Measurements from ENCODE around the gene TUBA3D.
"Not testable (repeated sequence)": the region's sequence is repeated elsewhere in the genome, so short reads cannot be mapped to it uniquely, and the experiment has no call there.

The TUBA3D gene

GRCh38 chr2:131478074-131478849 lies 2.3 kb downstream of the TUBA3D start:
- H3K27ac Mint-ChIP-seq; H3K27me3 Mint-ChIP-seq; H3K4me3 Mint-ChIP-seq; H3K9me3 Mint-ChIP-seq; H3K4me1 Mint-ChIP-seq (ENCODE audit: low read depth): not testable (repeated sequence)
- peaks cover 14% of the 10 kb centered on the region for H3K36me3 Mint-ChIP-seq (ENCODE audit: low read depth)

- peak overlapping the region; percentile 77 for H3K27ac Mint-ChIP-seq
- not testable (repeated sequence) for H3K27me3 Mint-ChIP-seq; H3K4me3 Mint-ChIP-seq; H3K4me1 Mint-ChIP-seq (ENCODE audit: low read depth); H3K9me3 Mint-ChIP-seq
- H3K36me3 Mint-ChIP-seq (ENCODE audit: low read depth): peaks cover 14% of the 10 kb centered on the region
Observed at GRCh38 chr2:131478850-131479461, 3.0 kb downstream of the TUBA3D start.

- H3K27me3 Mint-ChIP-seq: not testable (repeated sequence)
- H3K36me3 Mint-ChIP-seq (ENCODE audit: low read depth): peaks cover 14% of the 10 kb centered on the region
Observed at GRCh38 chr2:131480351-131480750, 4.4 kb downstream of the TUBA3D start.

GRCh38 chr2:131482506-131483155 lies 6.7 kb downstream of the TUBA3D start:
- not testable (repeated sequence) for H3K27ac Mint-ChIP-seq; H3K27me3 Mint-ChIP-seq; H3K4me3 Mint-ChIP-seq; H3K9me3 Mint-ChIP-seq; H3K4me1 Mint-ChIP-seq (ENCODE audit: low read depth); H3K36me3 Mint-ChIP-seq (ENCODE audit: low read depth)

More at GRCh38 chr2:131480351-131480750, 4.4 kb downstream of the TUBA3D start:
- H3K9me3 Mint-ChIP-seq; H3K27ac Mint-ChIP-seq; H3K4me3 Mint-ChIP-seq; H3K4me1 Mint-ChIP-seq (ENCODE audit: low read depth): not testable (repeated sequence)

GRCh38 chr2:131483981-131484820 lies 8.3 kb downstream of the TUBA3D start:
- H3K27ac Mint-ChIP-seq; H3K4me3 Mint-ChIP-seq; H3K9me3 Mint-ChIP-seq; H3K27me3 Mint-ChIP-seq; H3K4me1 Mint-ChIP-seq (ENCODE audit: low read depth): not testable (repeated sequence)
- peaks cover 12% of the 10 kb centered on the region for H3K36me3 Mint-ChIP-seq (ENCODE audit: low read depth)

- not testable (repeated sequence) for H3K27me3 Mint-ChIP-seq; H3K9me3 Mint-ChIP-seq; H3K27ac Mint-ChIP-seq; H3K4me1 Mint-ChIP-seq (ENCODE audit: low read depth); H3K4me3 Mint-ChIP-seq
- H3K36me3 Mint-ChIP-seq (ENCODE audit: low read depth): peaks cover 12% of the 10 kb centered on the region
Observed at GRCh38 chr2:131484906-131485460, 9.1 kb downstream of the TUBA3D start.

- H3K9me3 Mint-ChIP-seq, H3K27me3 Mint-ChIP-seq, H3K27ac Mint-ChIP-seq, H3K4me3 Mint-ChIP-seq: not testable (repeated sequence)
- Mint-ChIP-seq H3K4me1 (ENCODE audit: low read depth) (peaks cover 13% of the 10 kb centered on the region), H3K36me3 (ENCODE audit: low read depth) (peaks cover 17% of the 10 kb centered on the region)
Observed at GRCh38 chr2:131486201-131486902, 10.4 kb downstream of the TUBA3D start.

GRCh38 chr2:131488306-131489205 lies 12.6 kb downstream of the TUBA3D start:
- H3K4me1 Mint-ChIP-seq (ENCODE audit: low read depth): peaks cover 13% of the 10 kb centered on the region
- no peaks in the 10 kb centered on the region for H3K27me3 Mint-ChIP-seq
- peak overlapping the region; percentile 31 for H3K27ac Mint-ChIP-seq
- peaks cover 8% of the 10 kb centered on the region for H3K36me3 Mint-ChIP-seq (ENCODE audit: low read depth)
- H3K9me3 Mint-ChIP-seq: no peaks in the 10 kb centered on the region
- no peak overlapping the region for H3K4me3 Mint-ChIP-seq

- H3K36me3 Mint-ChIP-seq (ENCODE audit: low read depth); H3K9me3 Mint-ChIP-seq; H3K27me3 Mint-ChIP-seq: not testable (repeated sequence)
- peaks cover 27% of the 10 kb centered on the region for H3K4me1 Mint-ChIP-seq (ENCODE audit: low read depth)
- peak overlapping the region; percentile 90 for H3K4me3 Mint-ChIP-seq
- H3K27ac Mint-ChIP-seq: peak overlapping the region; percentile 94
Observed at GRCh38 chr2:131490616-131491468, 14.9 kb downstream of the TUBA3D start.

- not testable (repeated sequence) for H3K9me3 Mint-ChIP-seq
Observed at GRCh38 chr2:131491469-131491836, 15.5 kb downstream of the TUBA3D start.

GRCh38 chr2:131492015-131492417 lies 16.1 kb downstream of the TUBA3D start, which contains the start of gene MZT2A:
Gene MZT2A (minus strand): TSS chr2:131492397. CDS start chr2:131492376, 21 bp downstream.
- Mint-ChIP-seq H3K4me1 (ENCODE audit: low read depth) (peaks cover 27% of the 10 kb centered on the region), H3K27ac (peak within 1 kb of the TSS; percentile 94), H3K4me3 (peak within 1 kb of the TSS; percentile 97)
- H3K36me3 Mint-ChIP-seq (ENCODE audit: low read depth); H3K27me3 Mint-ChIP-seq; H3K9me3 Mint-ChIP-seq: not testable (repeated sequence)

More at GRCh38 chr2:131491469-131491836, 15.5 kb downstream of the TUBA3D start:
- H3K4me1 Mint-ChIP-seq (ENCODE audit: low read depth): peaks cover 27% of the 10 kb centered on the region
- H3K4me3 Mint-ChIP-seq: peak overlapping the region; percentile 90
- H3K27ac Mint-ChIP-seq: peak overlapping the region; percentile 94
- H3K27me3 Mint-ChIP-seq; H3K36me3 Mint-ChIP-seq (ENCODE audit: low read depth): not testable (repeated sequence)

- H3K4me3 Mint-ChIP-seq: peak overlapping the region; percentile 97
Observed at GRCh38 chr2:131492418-131493198, 16.7 kb downstream of the TUBA3D start.

More at GRCh38 chr2:131492418-131493198, 16.7 kb downstream of the TUBA3D start:
- Mint-ChIP-seq H3K9me3 (no peaks in the 10 kb centered on the region), H3K27ac (peak overlapping the region; percentile 94), H3K36me3 (ENCODE audit: low read depth) (peaks cover 14% of the 10 kb centered on the region), H3K4me1 (ENCODE audit: low read depth) (peaks cover 27% of the 10 kb centered on the region), H3K27me3 (no peaks in the 10 kb centered on the region)
